BLaER1 (cell line): ENCODE results near the gene USP34.

Experiments
- H3K27ac ChIP-seq: shearing (Covaris generic); formaldehyde crosslinking; 2 replicates; pipeline ENCODE4 v1.8.1; 2022
- H3K27me3 ChIP-seq: shearing (Covaris generic); formaldehyde crosslinking; 2 replicates; pipeline ENCODE4 v1.8.1; 2022
- H3K36me3 ChIP-seq: shearing (Covaris generic); formaldehyde crosslinking; 2 replicates; pipeline ENCODE4 v1.8.1; 2022
- H3K4me1 ChIP-seq: shearing (Covaris generic); formaldehyde crosslinking; 2 replicates; pipeline ENCODE4 v1.8.1; 2022
- H3K4me2 ChIP-seq: shearing (Covaris generic); formaldehyde crosslinking; 2 replicates; pipeline ENCODE4 v1.8.1; 2022
- H3K4me3 ChIP-seq: shearing (Covaris generic); formaldehyde crosslinking; 2 replicates; pipeline ENCODE4 v1.8.1; 2022
- H3K9ac ChIP-seq: shearing (Covaris generic); formaldehyde crosslinking; 2 replicates; pipeline ENCODE4 v1.8.1; 2022
- H3K9me3 ChIP-seq: shearing (Covaris generic); formaldehyde crosslinking; 2 replicates; pipeline ENCODE4 v1.8.1; 2022
- H4K20me1 ChIP-seq: shearing (Covaris generic); formaldehyde crosslinking; 2 replicates; pipeline ENCODE4 v1.8.1; 2022
- Cebpa-rat ChIP-seq: shearing (Covaris generic); IDR thresholded peaks from 2 replicates; pipeline ENCODE4 v1.8.1; 2022

The USP34 gene

GRCh38 chr2:61328707-61329251 lies 142.1 kb downstream of the USP34 start:
- Histone ChIP-seq H3K27me3 (no peaks in the 10 kb centered on the region), H3K9me3 (no peaks in the 10 kb centered on the region), H3K9ac (no peak overlapping the region), H3K4me1 (no peaks in the 10 kb centered on the region), H3K27ac (no peak overlapping the region), H3K4me3 (no peak overlapping the region), H4K20me1 (peaks cover 5% of the 10 kb centered on the region; the same call in 1 of the 2 replicates), H3K36me3 (peaks cover 84% of the 10 kb centered on the region), H3K4me2 (no peak overlapping the region)
- no peak for TF ChIP-seq Cebpa-rat

- Histone ChIP-seq H3K4me1 (no peaks in the 10 kb centered on the region), H3K9ac (no peak overlapping the region), H3K27ac (no peak overlapping the region), H3K9me3 (no peaks in the 10 kb centered on the region), H3K4me3 (no peak overlapping the region), H3K4me2 (no peak overlapping the region), H4K20me1 (no peaks in the 10 kb centered on the region; the same call in 1 of the 2 replicates), H3K36me3 (peaks cover 83% of the 10 kb centered on the region), H3K27me3 (no peaks in the 10 kb centered on the region)
- TF ChIP-seq Cebpa-rat, result no peak
Observed at GRCh38 chr2:61327173-61327572, 143.7 kb downstream of the USP34 start.

GRCh38 chr2:61326423-61326822 lies 144.5 kb downstream of the USP34 start:
- no peak overlapping the region for H3K9ac ChIP-seq
- peaks cover 87% of the 10 kb centered on the region for H3K36me3 ChIP-seq
- H3K27me3 ChIP-seq, result no peaks in the 10 kb centered on the region
- H3K4me2 ChIP-seq, result no peak overlapping the region
- no peak overlapping the region for H3K4me3 ChIP-seq
- H3K27ac ChIP-seq, result no peak overlapping the region
- TF ChIP-seq Cebpa-rat, result no peak
- no peaks in the 10 kb centered on the region for H4K20me1 ChIP-seq
- H3K4me1 ChIP-seq, result no peaks in the 10 kb centered on the region
- no peaks in the 10 kb centered on the region for H3K9me3 ChIP-seq

DNA sequence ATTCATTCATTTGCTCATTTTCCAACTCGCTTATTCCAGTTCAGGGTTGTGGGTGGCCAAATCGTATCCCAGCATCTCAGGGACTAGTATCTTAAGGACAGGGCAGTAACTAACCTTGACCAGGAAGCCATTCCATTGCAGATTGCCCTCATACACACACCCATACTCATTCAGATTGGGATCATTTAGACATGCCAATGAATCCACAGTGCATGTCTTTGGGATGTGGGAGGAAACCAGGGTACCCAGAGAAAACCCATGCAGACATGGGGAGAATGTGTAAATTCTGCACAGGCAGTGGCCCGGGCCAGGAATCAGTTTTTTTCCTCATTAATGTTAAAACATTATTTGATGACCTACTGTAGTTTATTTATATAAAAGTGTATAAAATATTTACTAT lies 150.7 kb downstream of the USP34 start:
- Histone ChIP-seq H3K36me3 (peaks cover 98% of the 10 kb centered on the region), H3K9ac (no peak overlapping the region), H3K9me3 (no peaks in the 10 kb centered on the region), H4K20me1 (peaks cover 19% of the 10 kb centered on the region; the same call in 1 of the 2 replicates), H3K27ac (no peak overlapping the region), H3K27me3 (no peaks in the 10 kb centered on the region), H3K4me1 (no peaks in the 10 kb centered on the region), H3K4me2 (no peak overlapping the region), H3K4me3 (no peak overlapping the region)
- TF ChIP-seq Cebpa-rat, result no peak

DNA sequence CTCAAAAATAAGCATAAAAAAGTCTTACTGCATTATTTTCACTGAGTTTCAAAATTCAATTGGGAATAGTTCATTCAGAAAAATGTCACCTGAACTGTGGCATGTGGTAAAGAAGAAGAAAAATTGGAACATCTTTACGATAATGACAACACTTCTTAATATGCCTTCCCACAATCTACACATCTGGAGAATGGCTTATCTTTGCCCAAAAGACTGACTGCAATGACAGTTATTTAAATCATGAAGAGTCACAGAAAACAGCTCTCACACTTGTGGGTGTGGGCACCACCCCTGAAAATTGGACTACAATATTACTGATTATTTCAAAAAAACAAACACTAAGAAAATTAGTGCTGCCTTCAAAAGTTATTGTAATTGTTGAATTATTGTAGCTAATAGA lies 152.3 kb downstream of the USP34 start:
- Histone ChIP-seq H3K4me3 (no peak overlapping the region), H4K20me1 (peaks cover 19% of the 10 kb centered on the region; the same call in 1 of the 2 replicates), H3K27me3 (no peaks in the 10 kb centered on the region), H3K9ac (no peak overlapping the region), H3K9me3 (no peaks in the 10 kb centered on the region), H3K36me3 (peaks cover 90% of the 10 kb centered on the region), H3K4me2 (no peak overlapping the region), H3K27ac (no peak overlapping the region), H3K4me1 (no peaks in the 10 kb centered on the region)
- no peak for TF ChIP-seq Cebpa-rat

DNA sequence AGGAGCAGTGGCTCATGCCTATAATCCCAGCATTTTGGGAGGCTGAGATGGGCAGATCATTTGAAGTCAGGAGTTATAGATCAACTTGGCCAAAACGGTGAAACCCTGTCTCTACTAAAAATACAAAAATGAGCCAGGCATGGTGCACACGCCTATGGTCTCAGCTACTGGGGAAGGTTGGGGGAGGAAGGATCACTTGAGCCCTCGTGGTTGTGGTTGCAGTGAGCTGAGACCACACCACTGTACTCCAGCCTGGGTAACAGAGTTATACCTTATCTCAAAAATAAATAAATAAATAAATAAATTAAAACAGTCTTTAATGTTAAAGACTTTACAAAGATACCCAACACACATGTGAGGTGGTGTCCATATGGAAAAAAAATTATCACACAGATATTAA lies 174.9 kb downstream of the USP34 start:
- Histone ChIP-seq H3K4me1 (no peaks in the 10 kb centered on the region), H3K9me3 (no peaks in the 10 kb centered on the region), H3K4me3 (no peak overlapping the region), H3K36me3 (peaks cover 92% of the 10 kb centered on the region), H3K9ac (no peak overlapping the region), H3K4me2 (no peak overlapping the region), H3K27me3 (no peaks in the 10 kb centered on the region), H4K20me1 (peaks cover 13% of the 10 kb centered on the region; the same call in 1 of the 2 replicates), H3K27ac (no peak overlapping the region)
- no peak for TF ChIP-seq Cebpa-rat

DNA sequence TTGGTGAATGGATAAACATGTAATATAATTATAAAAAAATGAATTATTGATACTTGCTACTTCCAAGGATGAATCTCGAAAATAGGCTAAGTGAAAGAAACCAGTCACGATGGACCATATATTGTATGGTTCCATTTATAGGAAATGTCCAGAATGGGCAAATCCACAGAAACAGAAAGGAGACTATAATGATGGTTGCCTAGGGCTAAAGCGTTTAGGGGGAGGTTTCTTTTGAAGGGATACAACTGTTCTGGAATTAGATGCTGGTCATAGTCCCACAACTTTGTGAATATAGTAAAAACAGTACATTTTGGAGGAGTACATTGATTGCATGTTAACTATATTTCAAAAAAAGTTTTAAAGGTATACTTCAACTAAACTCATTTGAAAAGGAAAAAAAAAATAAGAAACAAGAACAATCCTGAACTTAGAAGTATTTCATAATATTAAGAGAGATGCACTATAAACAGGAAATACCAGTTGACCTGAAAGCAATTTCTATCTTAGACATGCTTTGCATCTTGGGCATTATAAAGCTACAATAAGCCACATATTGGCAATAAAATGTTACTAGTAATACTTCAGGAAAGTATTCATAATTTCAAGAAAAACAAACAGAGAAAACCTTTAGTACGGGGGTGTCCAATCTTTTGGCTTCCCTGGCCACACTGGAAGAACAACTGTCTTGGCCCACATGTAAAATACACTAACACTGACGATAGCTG lies 178.9 kb downstream of the USP34 start:
- H3K27ac ChIP-seq, result no peak overlapping the region
- H3K9me3 ChIP-seq, result no peaks in the 10 kb centered on the region
- H3K4me2 ChIP-seq, result no peak overlapping the region
- peaks cover 74% of the 10 kb centered on the region for H3K36me3 ChIP-seq
- peaks cover 27% of the 10 kb centered on the region; the same call in 1 of the 2 replicates for H4K20me1 ChIP-seq
- no peak overlapping the region for H3K4me3 ChIP-seq
- no peak overlapping the region for H3K9ac ChIP-seq
- no peaks in the 10 kb centered on the region for H3K4me1 ChIP-seq
- no peak for TF ChIP-seq Cebpa-rat
- no peaks in the 10 kb centered on the region for H3K27me3 ChIP-seq

DNA sequence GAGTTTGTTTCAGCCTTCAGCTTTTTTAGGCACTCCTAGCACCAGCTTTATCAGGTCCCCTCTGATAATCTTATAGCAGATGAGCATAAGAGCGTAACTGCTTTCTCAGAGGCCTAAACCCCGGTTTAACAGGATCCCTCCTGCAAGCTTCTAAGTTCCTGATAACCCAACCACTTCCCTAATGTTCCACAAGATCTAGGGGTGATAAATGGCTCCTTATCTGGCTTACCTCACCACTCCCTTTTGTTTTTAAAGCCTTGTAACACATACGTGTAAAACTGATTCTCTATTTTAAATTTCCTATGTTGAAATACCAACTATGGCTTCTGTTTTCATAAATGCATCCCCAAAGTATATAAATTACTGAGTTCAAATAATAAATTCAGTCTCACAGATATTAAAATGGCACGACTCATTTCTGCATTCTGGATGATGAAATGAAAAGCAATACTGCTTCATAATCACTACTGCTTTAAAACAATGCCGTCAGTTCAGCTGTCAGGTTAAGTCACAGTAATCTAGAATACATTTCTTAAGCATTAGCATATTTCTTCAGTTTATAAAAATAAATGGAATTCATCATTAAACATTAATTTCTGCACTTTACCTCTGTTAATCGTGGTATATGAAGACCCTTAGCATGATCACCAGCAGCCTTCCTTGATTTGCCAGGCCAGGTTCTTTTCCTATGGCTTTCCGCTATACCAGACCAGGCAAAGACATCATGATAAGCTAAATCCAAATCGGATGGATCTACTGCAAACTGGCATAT lies 182.6 kb downstream of the USP34 start:
- TF ChIP-seq Cebpa-rat, result no peak
- Histone ChIP-seq H3K9ac (no peak overlapping the region), H4K20me1 (peaks cover 27% of the 10 kb centered on the region; the same call in 1 of the 2 replicates), H3K4me1 (no peaks in the 10 kb centered on the region), H3K4me2 (no peak overlapping the region), H3K9me3 (no peaks in the 10 kb centered on the region), H3K27me3 (no peaks in the 10 kb centered on the region), H3K27ac (no peak overlapping the region), H3K36me3 (peaks cover 62% of the 10 kb centered on the region), H3K4me3 (no peak overlapping the region)

- Histone ChIP-seq H3K9ac (no peak overlapping the region), H3K4me3 (no peak overlapping the region), H3K9me3 (no peaks in the 10 kb centered on the region), H3K27me3 (no peaks in the 10 kb centered on the region), H3K4me2 (no peak overlapping the region), H3K4me1 (no peaks in the 10 kb centered on the region), H3K36me3 (peaks cover 64% of the 10 kb centered on the region), H4K20me1 (peaks cover 26% of the 10 kb centered on the region; the same call in 1 of the 2 replicates), H3K27ac (no peak overlapping the region)
- no peak for TF ChIP-seq Cebpa-rat
Observed at GRCh38 chr2:61287254-61287653, 183.6 kb downstream of the USP34 start.
